HCEC 1CT (cell line): ENCODE results near the gene SLC38A10.

ENCODE experiments used
- DNase-seq: peaks from one replicate; pipeline ENCODE4 v3.0.0-alpha.2; 2017

SLC38A10 gene

GRCh38 chr17:81295031-81295675, at the start of gene SLC38A10:
Gene SLC38A10, minus strand, starts transcription at chr17:81295307. Its CDS starts 386 bp downstream, at chr17:81294921.
- DNase-seq = peak; percentile 84

GRCh38 chr17:81342269-81343070, 47.4 kb upstream of the SLC38A10 start:
- DNase-seq = peak; percentile 34

- DNase-seq = no peak
Observed at GRCh38 chr17:81341516-81342268, 46.6 kb upstream of the SLC38A10 start.

GRCh38 chr17:81340607-81341515, 45.8 kb upstream of the SLC38A10 start:
- no peak for DNase-seq

GRCh38 chr17:81339534-81340296, 44.6 kb upstream of the SLC38A10 start:
- no peak for DNase-seq

- DNase-seq = no peak
Observed at GRCh38 chr17:81339191-81339533, 44.1 kb upstream of the SLC38A10 start.

GRCh38 chr17:81338274-81339190, 43.4 kb upstream of the SLC38A10 start:
- no peak for DNase-seq

GRCh38 chr17:81337476-81337879, 42.4 kb upstream of the SLC38A10 start:
- DNase-seq = no peak

- no peak for DNase-seq
Observed at GRCh38 chr17:81336930-81337325, 41.8 kb upstream of the SLC38A10 start.

- DNase-seq = no peak
Observed at GRCh38 chr17:81336296-81336929, 41.3 kb upstream of the SLC38A10 start.

- DNase-seq = no peak
Observed at GRCh38 chr17:81335773-81336157, 40.7 kb upstream of the SLC38A10 start.

- no peak for DNase-seq
Observed at GRCh38 chr17:81334987-81335772, 40.1 kb upstream of the SLC38A10 start.

GRCh38 chr17:81334391-81334901, 39.3 kb upstream of the SLC38A10 start:
- no peak for DNase-seq

GRCh38 chr17:81333616-81334368, 38.7 kb upstream of the SLC38A10 start:
- DNase-seq = no peak

GRCh38 chr17:81332914-81333528, 37.9 kb upstream of the SLC38A10 start:
- DNase-seq = no peak

GRCh38 chr17:81332118-81332834, 37.2 kb upstream of the SLC38A10 start:
- no peak for DNase-seq

GRCh38 chr17:81331527-81332043, 36.5 kb upstream of the SLC38A10 start:
- DNase-seq = no peak
